Thyroid gland (tissue), 4 donors: ENCODE results near the gene SART3. TPM values are rescaled to one million over a fixed set of nuclear protein-coding genes. Genes with fewer than 3 reads are reported as not detected.
A peak's percentile ranks its signal among the peaks of the same experiment; 100 is the strongest.

Source experiments
- DNase-seq, 2 donors: peaks; one replicate each; pipeline ENCODE4 v3.0.0-alpha.2; 2019
- H3K27ac ChIP-seq, 3 donors: fragments of 200-600 bp; sonication (generic); 1 replicate in 2 of 3; 2 replicates in 1 of 3; pipeline ENCODE4 v1.5.1; 2016 to 2019; ENCODE audit warnings: mild to moderate bottlenecking in 1 of 3, moderate library complexity in 1 of 3
- H3K27me3 ChIP-seq: fragments of 200-600 bp; sonication (generic); one replicate; pipeline ENCODE4 v1.5.1; 2019
- H3K36me3 ChIP-seq, 2 donors: fragments of 200-600 bp; sonication (generic); one replicate each; pipeline ENCODE4 v1.5.1; 2016 to 2019
- H3K4me1 ChIP-seq, 2 donors: fragments of 200-600 bp; sonication (generic); one replicate each; pipeline ENCODE4 v1.5.1; 2017 to 2019
- H3K4me3 ChIP-seq, 3 donors: fragments of 200-600 bp; sonication (generic); replicated peaks in 1 of 3; 1 replicate in 2 of 3; 2 replicates in 1 of 3; pipeline ENCODE4 v1.5.1; 2016; ENCODE audit warnings: mild to moderate bottlenecking in 1 of 3
- H3K9me3 ChIP-seq: fragments of 200-600 bp; sonication (generic); one replicate; pipeline ENCODE4 v1.5.1; 2017
- POLR2A ChIP-seq, 2 donors: fragments of 450-650 bp; IDR thresholded peaks; one replicate each; pipeline ENCODE4 v1.6.1; 2017; ENCODE audit warnings: antibody characterized with exemption in 2 of 2, mild to moderate bottlenecking in 2 of 2, moderate library complexity in 1 of 2
- WGBS, 2 donors: methylation state at CpG; one replicate each; pipeline ENCODE4 v1.1.5; 2017; 5-methylcytosine and 5-hydroxymethylcytosine counted together
- intact Hi-C: fragments of 100-400 bp; cut with DNase I; formaldehyde crosslinking; loops from one replicate; pipeline ENCODE4 v1.15.1; 2023
- total RNA-seq, 4 donors: library from RNA; depleted of rRNA; stranded (reverse); fragments of >200 nt; gene quantifications; one replicate each; pipeline ENCODE4 v1.2.3, GENCODE V29; 2016
- TF ChIP-seq, protein P1 (sequence below), 6 experiments: fragments of 200-600 bp in 3 of 6; fragments of 450-650 bp in 3 of 6; sonication (generic) in 3 of 6; IDR thresholded peaks; one replicate each; pipeline ENCODE4 v1.5.1; 2016 to 2019; ENCODE audit warnings: antibody characterized with exemption in 6 of 6, mild to moderate bottlenecking in 2 of 6, inconsistent platforms in 1 of 6, moderate library complexity in 1 of 6

Gene SART3
- total RNA-seq, 4 donors from 2014 or later: 64.2 to 117 (median 80.0) TPM

DNA sequence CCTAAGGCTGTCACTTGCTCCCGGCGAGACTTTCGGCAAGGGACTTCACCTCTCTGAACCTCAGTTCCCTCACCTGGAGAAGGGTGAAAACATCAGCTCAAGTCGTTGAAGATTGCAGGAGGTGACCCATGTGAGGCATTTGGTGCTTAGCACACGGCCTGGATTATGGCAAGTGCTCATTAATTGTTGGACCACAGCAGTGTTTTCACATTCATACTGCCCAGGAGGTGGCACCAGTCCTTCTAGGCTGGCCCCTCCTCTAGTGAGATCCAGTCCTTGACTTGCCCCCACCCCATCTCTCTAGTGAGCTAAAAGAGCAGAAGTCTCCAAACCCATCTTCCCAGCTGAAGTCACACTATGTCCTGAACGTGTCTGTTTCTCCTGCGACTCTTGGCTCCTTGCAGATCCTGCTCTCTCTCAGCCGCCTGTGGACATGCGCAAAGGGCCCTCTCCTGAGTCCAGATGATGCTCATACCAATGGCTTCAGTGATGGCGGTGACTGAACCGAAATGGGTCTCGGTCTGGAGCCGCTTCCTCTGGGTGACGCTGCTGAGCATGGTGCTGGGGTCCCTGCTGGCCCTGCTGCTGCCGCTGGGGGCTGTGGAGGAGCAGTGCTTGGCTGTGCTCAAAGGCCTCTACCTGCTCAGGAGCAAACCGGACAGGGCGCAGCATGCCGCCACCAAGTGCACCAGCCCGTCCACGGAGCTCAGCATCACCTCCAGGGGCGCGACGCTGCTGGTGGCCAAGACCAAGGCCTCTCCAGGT, 44.3 kb downstream of the SART3 start:
- intact Hi-C loops: loop anchor here (2.0 to 10.0 kb wide), 2 partner anchors 42 to 832 kb away; partner anchors contain the start of gene PWP1
- H3K9me3 ChIP-seq: no peaks in the 10 kb centered on the region
- no peak overlapping the region for H3K27ac ChIP-seq
- no peak overlapping the region for H3K4me3 ChIP-seq
- no peak for DNase-seq
- 82 to 85% methylated on average over 19 of the region's 23 CpGs for WGBS, 2 donors
- H3K27me3 ChIP-seq: no peaks in the 10 kb centered on the region
- peaks cover 26 to 36% of the 10 kb centered on the region in 2 donors for H3K36me3 ChIP-seq
- peaks cover 8 to 11% of the 10 kb centered on the region in 2 donors for H3K4me1 ChIP-seq
- TF ChIP-seq, protein P1, sequence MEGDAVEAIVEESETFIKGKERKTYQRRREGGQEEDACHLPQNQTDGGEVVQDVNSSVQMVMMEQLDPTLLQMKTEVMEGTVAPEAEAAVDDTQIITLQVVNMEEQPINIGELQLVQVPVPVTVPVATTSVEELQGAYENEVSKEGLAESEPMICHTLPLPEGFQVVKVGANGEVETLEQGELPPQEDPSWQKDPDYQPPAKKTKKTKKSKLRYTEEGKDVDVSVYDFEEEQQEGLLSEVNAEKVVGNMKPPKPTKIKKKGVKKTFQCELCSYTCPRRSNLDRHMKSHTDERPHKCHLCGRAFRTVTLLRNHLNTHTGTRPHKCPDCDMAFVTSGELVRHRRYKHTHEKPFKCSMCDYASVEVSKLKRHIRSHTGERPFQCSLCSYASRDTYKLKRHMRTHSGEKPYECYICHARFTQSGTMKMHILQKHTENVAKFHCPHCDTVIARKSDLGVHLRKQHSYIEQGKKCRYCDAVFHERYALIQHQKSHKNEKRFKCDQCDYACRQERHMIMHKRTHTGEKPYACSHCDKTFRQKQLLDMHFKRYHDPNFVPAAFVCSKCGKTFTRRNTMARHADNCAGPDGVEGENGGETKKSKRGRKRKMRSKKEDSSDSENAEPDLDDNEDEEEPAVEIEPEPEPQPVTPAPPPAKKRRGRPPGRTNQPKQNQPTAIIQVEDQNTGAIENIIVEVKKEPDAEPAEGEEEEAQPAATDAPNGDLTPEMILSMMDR (IDR thresholded peaks at IDR 0.05): no peak
- TF ChIP-seq POLR2A (IDR thresholded peaks at IDR 0.05): no peak

DNA sequence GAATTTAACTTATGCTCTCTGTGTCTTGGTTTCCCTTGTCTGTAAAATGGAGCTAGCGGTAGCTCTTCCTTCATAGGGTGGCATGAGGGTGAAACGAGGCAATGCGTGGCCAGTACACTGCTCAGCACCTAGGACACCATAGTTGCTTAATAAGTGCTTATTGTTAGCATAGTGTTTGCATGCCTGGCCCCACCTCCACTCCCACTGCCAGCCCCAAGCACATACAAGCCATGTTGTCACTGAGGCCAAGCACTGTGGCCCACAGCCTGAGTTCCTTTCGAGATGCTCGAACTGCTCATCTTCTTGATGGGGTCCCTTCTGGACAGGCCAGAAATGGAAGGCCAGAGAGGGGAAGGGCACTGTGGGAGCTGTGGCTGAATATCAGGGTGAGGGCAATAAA, 45.1 kb downstream of the SART3 start:
- H3K27me3 ChIP-seq: no peaks in the 10 kb centered on the region
- DNase-seq: no peak
- peaks cover 11 to 13% of the 10 kb centered on the region in 2 donors for H3K4me1 ChIP-seq
- peak overlapping the region in 1 of 3 donors; percentile 8 for H3K27ac ChIP-seq
- no peaks in the 10 kb centered on the region for H3K9me3 ChIP-seq
- TF ChIP-seq POLR2A (IDR thresholded peaks at IDR 0.05): no peak
- TF ChIP-seq, protein P1 (IDR thresholded peaks at IDR 0.05): no peak
- peaks cover 19 to 28% of the 10 kb centered on the region in 2 donors for H3K36me3 ChIP-seq
- 45 to 49% methylated on average over 5 of the region's 5 CpGs for WGBS, 2 donors
- intact Hi-C loops: loop anchor here (2.0 to 10.0 kb wide), 2 partner anchors 43 to 831 kb away; partner anchors contain the start of gene PWP1
- H3K4me3 ChIP-seq: peak overlapping the region; percentile 42 to 75 (median 71)

DNA sequence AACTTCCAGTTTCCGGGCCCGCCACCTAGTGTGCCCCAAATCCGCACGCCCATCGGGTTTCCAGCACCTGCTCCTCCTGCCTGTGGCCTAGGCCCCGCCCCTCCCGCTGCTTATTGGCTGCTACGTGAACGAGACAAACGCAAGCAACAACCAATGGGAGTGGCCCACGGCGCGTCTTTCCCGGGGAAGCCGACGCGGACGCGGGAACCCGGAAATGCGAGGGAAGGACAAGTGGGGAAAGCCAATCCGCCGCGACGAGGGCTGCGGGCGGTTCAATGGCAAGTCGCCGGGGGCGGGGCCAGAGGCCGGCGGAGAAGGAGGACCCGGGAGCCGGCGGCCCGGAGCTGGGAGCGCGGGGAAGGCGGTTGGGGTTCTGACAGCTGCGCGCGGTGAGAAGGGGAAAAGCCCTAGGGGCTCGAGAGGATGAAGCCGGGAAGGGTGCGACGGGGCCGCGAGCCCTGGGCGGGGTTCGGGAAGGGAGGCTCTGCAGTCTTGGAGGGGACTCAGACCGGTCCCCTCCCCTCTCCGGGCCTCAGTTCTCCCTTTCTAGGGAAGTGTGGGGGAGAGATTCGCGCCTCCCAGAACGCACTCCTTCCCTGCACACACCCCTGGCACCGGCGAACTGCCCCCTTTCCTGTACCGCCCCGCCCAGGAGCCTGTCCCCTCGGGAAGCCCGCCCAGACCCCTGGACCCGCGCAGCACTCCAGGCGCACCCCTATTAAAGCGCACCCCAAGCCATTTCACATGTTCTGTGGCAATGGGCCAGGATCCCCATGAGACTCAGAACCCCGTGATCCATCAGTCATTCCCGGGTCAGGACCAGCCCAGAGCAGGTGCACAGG, 45.8 kb downstream of the SART3 start, which contains the start of gene FICD:
TSS of gene FICD (plus strand) at position 305 of the 842 bp plus-strand sequence. CDS start 1,696 bp downstream, outside the sequence.
- Histone ChIP-seq H3K27me3 (no peaks in the 10 kb centered on the region), H3K4me1 (peaks cover 11 to 13% of the 10 kb centered on the region in 2 donors), H3K36me3 (peaks cover 12 to 21% of the 10 kb centered on the region in 2 donors), H3K9me3 (no peaks in the 10 kb centered on the region), H3K4me3 (peak within 1 kb of the TSS; percentile 42 to 75 (median 71)), H3K27ac (peak within 1 kb of the TSS in 2 of 3 donors; percentile 8 to 48)
- WGBS, 2 donors: 1 to 2% methylated on average over 40 to 51 of the region's 67 CpGs
- intact Hi-C loops: loop anchor here (5.0 to 10.0 kb wide), 2 partner anchors 102 to 830 kb away; partner anchors contain the start of gene PWP1
- DNase-seq: peak; percentile 100
- peak in 1 of 2 donors; percentile 62 for TF ChIP-seq POLR2A (IDR thresholded peaks at IDR 0.05)
- TF ChIP-seq, protein P1 (IDR thresholded peaks at IDR 0.05): no peak

- no peaks in the 10 kb centered on the region for H3K27me3 ChIP-seq
- H3K36me3 ChIP-seq: peaks cover 9 to 14% of the 10 kb centered on the region in 2 donors
- intact Hi-C loops: loop anchor here (5.0 to 10.0 kb wide), 2 partner anchors 103 to 830 kb away; partner anchors contain the start of gene PWP1
- WGBS, 2 donors: 30 to 35% methylated on average over 19 of the region's 19 CpGs
- TF ChIP-seq, protein P1 (IDR thresholded peaks at IDR 0.05): peak in 1 of 6 experiments; percentile 7
- no peak for TF ChIP-seq POLR2A (IDR thresholded peaks at IDR 0.05)
- DNase-seq: no peak
- H3K27ac ChIP-seq: no peak overlapping the region
- H3K9me3 ChIP-seq: no peaks in the 10 kb centered on the region
- peak overlapping the region in 1 of 3 donors; percentile 22 for H3K4me3 ChIP-seq
- H3K4me1 ChIP-seq: peaks cover 11 to 13% of the 10 kb centered on the region in 2 donors
Measured at GRCh38 chr12:108514468-108514972, 46.5 kb downstream of the SART3 start.
